ENCODE results near the gene ADAMTS4. TPM values are rescaled to one million over a fixed set of nuclear protein-coding genes. Genes with fewer than 3 reads are reported as not detected.

The ADAMTS4 gene
- total RNA-seq, 4 donors from 2014 or later, result 1.3 to 2.6 (median 1.8) TPM

DNA sequence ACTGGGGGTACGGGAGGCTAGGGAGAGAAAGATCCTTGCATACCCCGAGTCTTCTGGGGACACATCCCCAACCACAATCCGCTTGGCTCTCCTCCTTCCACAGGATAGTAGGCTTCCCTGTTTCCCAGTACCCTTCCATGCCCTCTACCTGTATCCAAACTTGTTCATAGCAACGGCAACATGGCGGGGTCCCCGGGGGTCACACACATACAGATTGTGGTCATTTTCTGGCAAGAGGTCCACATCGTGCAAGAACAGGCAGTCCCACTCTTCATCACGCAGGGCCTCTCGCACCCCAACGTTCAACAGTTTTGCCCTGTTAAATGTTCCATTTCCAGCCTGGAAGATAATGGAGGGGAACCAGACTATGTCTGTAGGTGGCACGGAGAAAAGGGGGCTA lies 25.1 kb downstream of the ADAMTS4 start:
- no peaks in the 10 kb centered on the region for H3K27me3 ChIP-seq
- TF ChIP-seq POLR2A (IDR thresholded peaks at IDR 0.05), result no peak
- TF ChIP-seq, protein P1, sequence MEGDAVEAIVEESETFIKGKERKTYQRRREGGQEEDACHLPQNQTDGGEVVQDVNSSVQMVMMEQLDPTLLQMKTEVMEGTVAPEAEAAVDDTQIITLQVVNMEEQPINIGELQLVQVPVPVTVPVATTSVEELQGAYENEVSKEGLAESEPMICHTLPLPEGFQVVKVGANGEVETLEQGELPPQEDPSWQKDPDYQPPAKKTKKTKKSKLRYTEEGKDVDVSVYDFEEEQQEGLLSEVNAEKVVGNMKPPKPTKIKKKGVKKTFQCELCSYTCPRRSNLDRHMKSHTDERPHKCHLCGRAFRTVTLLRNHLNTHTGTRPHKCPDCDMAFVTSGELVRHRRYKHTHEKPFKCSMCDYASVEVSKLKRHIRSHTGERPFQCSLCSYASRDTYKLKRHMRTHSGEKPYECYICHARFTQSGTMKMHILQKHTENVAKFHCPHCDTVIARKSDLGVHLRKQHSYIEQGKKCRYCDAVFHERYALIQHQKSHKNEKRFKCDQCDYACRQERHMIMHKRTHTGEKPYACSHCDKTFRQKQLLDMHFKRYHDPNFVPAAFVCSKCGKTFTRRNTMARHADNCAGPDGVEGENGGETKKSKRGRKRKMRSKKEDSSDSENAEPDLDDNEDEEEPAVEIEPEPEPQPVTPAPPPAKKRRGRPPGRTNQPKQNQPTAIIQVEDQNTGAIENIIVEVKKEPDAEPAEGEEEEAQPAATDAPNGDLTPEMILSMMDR (IDR thresholded peaks at IDR 0.05), result no peak
- WGBS, 2 donors, result 92% methylated on average over 7 to 11 of the region's 11 CpGs
- peak overlapping the region in 3 of 4 donors; percentile 54 to 66 (median 65) for H3K27ac ChIP-seq
- H3K9me3 ChIP-seq, result no peaks in the 10 kb centered on the region
- peaks cover 14 to 72% (median 35%) of the 10 kb centered on the region in 3 donors for H3K36me3 ChIP-seq
- no peak for DNase-seq
- intact Hi-C loops (cut with DNase I), result no loop called here
- peaks cover 12 to 69% (median 28%) of the 10 kb centered on the region in 3 donors for H3K4me1 ChIP-seq
- H3K4me3 ChIP-seq, result no peak overlapping the region

DNA sequence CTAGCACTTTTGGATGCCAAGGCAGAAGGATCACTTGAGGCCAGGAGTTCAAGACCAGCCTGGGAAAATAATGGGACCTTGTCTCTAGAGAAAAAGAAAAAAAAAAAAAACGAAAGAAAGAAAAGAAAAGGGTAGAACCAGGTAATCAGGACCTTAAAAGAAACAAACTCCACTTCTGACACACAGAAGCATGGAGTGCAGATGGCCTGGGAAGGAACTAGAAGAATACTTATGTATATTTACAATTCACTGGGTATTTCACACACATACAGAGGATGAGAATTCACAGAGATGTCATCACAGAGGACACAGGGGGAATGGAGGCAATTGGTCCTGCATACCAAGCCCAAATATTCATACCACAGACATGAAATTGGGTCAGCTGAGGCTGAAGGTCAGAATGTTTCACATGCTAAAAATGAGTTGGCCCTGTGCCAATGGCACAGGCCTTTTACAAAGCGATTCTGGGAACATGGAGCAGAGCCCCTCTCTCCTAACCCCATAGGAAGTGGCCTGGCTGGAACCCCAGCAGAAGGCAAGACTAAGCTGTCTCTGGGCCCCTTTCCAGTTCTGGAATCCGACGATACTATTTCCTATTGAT lies 26.0 kb downstream of the ADAMTS4 start:
- H3K9me3 ChIP-seq, result no peaks in the 10 kb centered on the region
- 46 to 51% methylated on average over 4 of the region's 4 CpGs for WGBS, 2 donors
- H3K36me3 ChIP-seq, result peaks cover 14 to 74% (median 35%) of the 10 kb centered on the region in 3 donors
- H3K4me1 ChIP-seq, result peaks cover 15 to 66% (median 25%) of the 10 kb centered on the region in 3 donors
- no peak overlapping the region for H3K4me3 ChIP-seq
- H3K27me3 ChIP-seq, result no peaks in the 10 kb centered on the region
- DNase-seq, result no peak
- intact Hi-C loops (cut with DNase I), result no loop called here
- peak overlapping the region in 3 of 4 donors; percentile 54 to 66 (median 65) for H3K27ac ChIP-seq
- TF ChIP-seq, protein P1 (IDR thresholded peaks at IDR 0.05), result no peak
- no peak for TF ChIP-seq POLR2A (IDR thresholded peaks at IDR 0.05)

DNA sequence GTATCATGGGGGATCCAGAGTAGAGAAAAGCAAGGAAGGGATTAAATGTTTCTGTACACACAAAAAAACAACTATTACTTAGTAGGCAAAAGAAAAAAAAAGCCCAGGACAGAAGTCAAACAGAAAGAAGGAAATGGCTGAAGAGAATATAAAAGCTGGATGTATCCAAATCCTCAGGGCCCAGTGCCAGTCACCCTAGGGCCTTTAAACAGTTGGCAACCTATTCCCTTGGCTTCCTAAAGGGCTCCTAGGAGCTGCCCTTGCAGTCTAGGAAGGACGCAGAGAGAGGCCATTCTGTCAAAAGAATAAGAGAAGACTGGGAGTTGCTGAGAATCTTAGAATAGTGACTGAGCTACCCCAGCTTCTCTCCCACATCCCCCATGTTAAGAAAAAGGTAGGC lies 26.5 kb downstream of the ADAMTS4 start:
- TF ChIP-seq POLR2A (IDR thresholded peaks at IDR 0.05), result no peak
- TF ChIP-seq, protein P1 (IDR thresholded peaks at IDR 0.05), result no peak
- intact Hi-C loops (cut with DNase I), result no loop called here
- 30 to 50% methylated on average over 1 of the region's 1 CpG for WGBS, 2 donors
- H3K9me3 ChIP-seq, result no peaks in the 10 kb centered on the region
- no peaks in the 10 kb centered on the region for H3K27me3 ChIP-seq
- H3K4me3 ChIP-seq, result no peak overlapping the region
- peaks cover 20 to 66% (median 27%) of the 10 kb centered on the region in 3 donors for H3K4me1 ChIP-seq
- peaks cover 14 to 74% (median 35%) of the 10 kb centered on the region in 3 donors for H3K36me3 ChIP-seq
- peak overlapping the region in 3 of 4 donors; percentile 22 to 65 (median 54) for H3K27ac ChIP-seq
- no peak for DNase-seq

DNA sequence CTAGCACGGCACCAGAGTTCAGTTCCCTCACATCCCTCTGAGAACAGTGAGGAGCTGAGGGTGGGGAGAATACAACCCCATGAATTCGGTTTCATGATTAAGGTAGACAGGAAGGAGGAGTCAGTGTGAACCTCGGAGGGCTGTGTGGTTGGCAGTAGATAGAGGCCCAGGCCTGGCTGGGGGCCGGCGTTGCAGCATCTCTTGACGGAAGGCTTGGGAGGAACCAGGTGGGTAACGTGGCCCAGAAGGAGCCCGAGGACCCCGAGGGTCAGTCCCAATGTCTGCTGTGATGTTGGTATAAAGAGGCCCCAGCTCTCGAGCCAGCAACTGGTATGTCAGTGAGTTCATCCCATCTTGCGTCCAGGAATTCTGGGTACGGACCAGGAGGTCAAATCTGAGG lies 27.2 kb downstream of the ADAMTS4 start:
- H3K27me3 ChIP-seq, result no peaks in the 10 kb centered on the region
- no peaks in the 10 kb centered on the region for H3K9me3 ChIP-seq
- no peak for DNase-seq
- no peak overlapping the region for H3K4me3 ChIP-seq
- WGBS, 2 donors, result 82% methylated on average over 11 to 12 of the region's 12 CpGs
- peaks cover 14 to 74% (median 35%) of the 10 kb centered on the region in 3 donors for H3K36me3 ChIP-seq
- peaks cover 22 to 70% (median 33%) of the 10 kb centered on the region in 3 donors for H3K4me1 ChIP-seq
- H3K27ac ChIP-seq, result peak overlapping the region in 2 of 4 donors; percentile 45 to 54
- intact Hi-C loops (cut with DNase I), result no loop called here
- TF ChIP-seq POLR2A (IDR thresholded peaks at IDR 0.05), result no peak
- TF ChIP-seq, protein P1 (IDR thresholded peaks at IDR 0.05), result no peak

DNA sequence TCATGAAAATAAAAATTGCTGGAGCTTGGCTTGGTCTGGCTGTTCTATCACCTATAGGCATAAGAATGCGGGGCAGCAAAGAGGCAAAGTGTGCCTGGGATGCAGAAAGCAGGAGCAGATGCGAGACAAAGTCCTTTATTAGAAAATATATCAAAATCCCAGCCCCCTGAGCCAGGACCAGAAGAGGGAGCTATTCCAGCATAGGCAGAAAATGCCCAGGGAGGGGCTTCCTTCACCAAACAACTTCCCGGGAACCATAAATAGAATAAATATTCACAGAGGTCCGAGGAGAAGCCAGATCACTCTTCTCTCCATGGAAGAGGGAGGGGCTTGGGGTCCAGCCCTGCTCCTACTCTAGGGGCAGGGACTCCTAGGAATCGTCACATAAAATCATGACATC lies 27.7 kb downstream of the ADAMTS4 start:
- intact Hi-C loops (cut with DNase I), result no loop called here
- Histone ChIP-seq H3K9me3 (no peaks in the 10 kb centered on the region), H3K27me3 (no peaks in the 10 kb centered on the region), H3K4me3 (no peak overlapping the region), H3K4me1 (peaks cover 17 to 68% (median 28%) of the 10 kb centered on the region in 3 donors), H3K36me3 (peaks cover 14 to 74% (median 35%) of the 10 kb centered on the region in 3 donors), H3K27ac (peak overlapping the region in 2 of 4 donors; percentile 45 to 54)
- DNase-seq, result no peak
- no peak for TF ChIP-seq POLR2A (IDR thresholded peaks at IDR 0.05)
- TF ChIP-seq, protein P1 (IDR thresholded peaks at IDR 0.05), result no peak
- 50 to 70% methylated on average over 4 to 5 of the region's 5 CpGs for WGBS, 2 donors
